ENCODE data around the gene DOCK4.

DOCK4 gene

GRCh38 chr7:111728635-111728995 lies 477.6 kb downstream of the DOCK4 start:
- no peak for TF ChIP-seq CTCF (IDR thresholded peaks at IDR 0.05; ENCODE audit: low read depth, low read length, missing control alignments)
- H3K4me3 ChIP-seq (ENCODE audit: low read depth, low read length), result no peak overlapping the region

GRCh38 chr7:111727905-111728634 lies 478.1 kb downstream of the DOCK4 start:
- no peak for TF ChIP-seq CTCF (IDR thresholded peaks at IDR 0.05; ENCODE audit: low read depth, low read length, missing control alignments)
- no peak for DNase-seq (ENCODE audit: low read depth)
- H3K4me3 ChIP-seq (ENCODE audit: low read depth, low read length), result no peak overlapping the region

More at GRCh38 chr7:111728635-111728995, 477.6 kb downstream of the DOCK4 start:
- DNase-seq (ENCODE audit: low read depth), result no peak

- H3K4me3 ChIP-seq (ENCODE audit: low read depth, low read length), result no peak overlapping the region
- TF ChIP-seq CTCF (IDR thresholded peaks at IDR 0.05; ENCODE audit: low read depth, low read length, missing control alignments), result no peak
- DNase-seq (ENCODE audit: low read depth), result no peak
Measured at GRCh38 chr7:111718886-111719285, 487.3 kb downstream of the DOCK4 start.

GRCh38 chr7:111711426-111712065 lies 494.7 kb downstream of the DOCK4 start:
- H3K4me3 ChIP-seq (ENCODE audit: low read depth, low read length), result no peak overlapping the region
- no peak for TF ChIP-seq CTCF (IDR thresholded peaks at IDR 0.05; ENCODE audit: low read depth, low read length, missing control alignments)
- no peak for DNase-seq (ENCODE audit: low read depth)

- H3K4me3 ChIP-seq (ENCODE audit: low read depth, low read length), result no peak overlapping the region
- no peak for DNase-seq (ENCODE audit: low read depth)
Measured at GRCh38 chr7:111710839-111711380, 495.3 kb downstream of the DOCK4 start.

GRCh38 chr7:111708072-111708471 lies 498.1 kb downstream of the DOCK4 start:
- H3K4me3 ChIP-seq (ENCODE audit: low read depth, low read length), result no peak overlapping the region
- no peak for DNase-seq (ENCODE audit: low read depth)
- TF ChIP-seq CTCF (IDR thresholded peaks at IDR 0.05; ENCODE audit: low read depth, low read length, missing control alignments), result no peak

More at GRCh38 chr7:111710839-111711380, 495.3 kb downstream of the DOCK4 start:
- no peak for TF ChIP-seq CTCF (IDR thresholded peaks at IDR 0.05; ENCODE audit: low read depth, low read length, missing control alignments)
